GM04503 (cell line): ENCODE data around the gene AGAP3.

Experiments
- DNase-seq: peaks from one replicate; pipeline ENCODE4 v3.0.0-alpha.2; 2012; ENCODE audit warnings: low read depth

Gene AGAP3

DNA sequence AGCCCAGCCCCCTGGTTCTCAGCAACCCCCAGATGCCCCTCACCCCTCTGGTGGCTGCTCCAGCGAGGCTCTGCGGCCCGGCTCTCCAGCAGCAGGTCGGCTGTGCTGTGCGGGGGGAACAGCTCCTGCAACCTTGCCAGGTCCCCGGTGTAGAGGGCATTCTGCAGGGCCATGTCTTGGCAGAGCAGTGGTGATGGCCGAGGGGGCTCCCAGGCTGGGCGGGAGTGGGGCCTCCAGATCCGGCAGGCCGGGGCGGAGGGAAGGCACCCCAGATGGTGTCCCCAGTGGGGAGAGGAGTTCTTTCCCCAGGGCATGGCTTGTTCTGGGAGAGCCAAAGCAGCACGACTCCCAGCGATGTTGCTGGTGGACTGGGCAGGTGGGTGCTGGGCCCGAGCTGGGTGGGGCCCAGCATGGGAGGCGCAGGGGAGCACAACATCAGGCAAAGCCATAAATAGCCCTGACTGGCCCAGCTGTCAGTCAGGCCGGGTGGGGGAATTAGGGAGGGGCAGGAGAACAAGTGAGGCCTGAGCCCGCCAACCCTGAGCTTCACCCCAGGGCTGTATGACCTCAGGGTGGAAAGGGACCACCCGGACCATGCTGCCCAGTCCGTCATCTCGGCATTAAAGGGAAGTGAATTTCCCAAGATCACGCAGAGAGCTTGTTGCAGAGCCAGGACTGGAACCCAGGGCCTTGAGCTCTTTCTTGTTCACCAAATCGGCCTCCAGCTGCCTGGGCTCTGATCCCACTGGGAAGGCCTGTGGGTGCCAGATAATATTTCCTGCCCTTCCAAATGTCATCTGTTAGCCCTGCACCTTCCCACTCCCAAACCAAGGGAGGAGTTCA lies 101.4 kb downstream of the AGAP3 start:
- DNase-seq: no peak

DNA sequence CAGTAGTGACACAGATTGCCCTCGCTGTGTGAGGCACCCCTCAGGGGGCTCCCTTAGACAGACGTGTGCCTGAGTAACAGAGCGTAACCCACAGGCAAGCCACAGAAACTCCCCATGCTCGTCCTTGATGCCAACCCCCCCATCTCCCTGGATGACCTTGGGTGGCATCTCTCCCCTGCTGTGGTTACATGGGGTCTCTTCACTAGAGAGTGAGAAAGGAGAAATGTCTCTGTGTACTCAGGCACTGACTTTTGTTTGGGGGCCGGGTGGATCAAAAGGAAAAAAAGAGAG lies 101.9 kb downstream of the AGAP3 start:
- no peak for DNase-seq

- no peak for DNase-seq
Observed at GRCh38 chr7:151189038-151189437, 102.8 kb downstream of the AGAP3 start.

GRCh38 chr7:151191544-151191943 lies 105.3 kb downstream of the AGAP3 start:
- DNase-seq: no peak

DNA sequence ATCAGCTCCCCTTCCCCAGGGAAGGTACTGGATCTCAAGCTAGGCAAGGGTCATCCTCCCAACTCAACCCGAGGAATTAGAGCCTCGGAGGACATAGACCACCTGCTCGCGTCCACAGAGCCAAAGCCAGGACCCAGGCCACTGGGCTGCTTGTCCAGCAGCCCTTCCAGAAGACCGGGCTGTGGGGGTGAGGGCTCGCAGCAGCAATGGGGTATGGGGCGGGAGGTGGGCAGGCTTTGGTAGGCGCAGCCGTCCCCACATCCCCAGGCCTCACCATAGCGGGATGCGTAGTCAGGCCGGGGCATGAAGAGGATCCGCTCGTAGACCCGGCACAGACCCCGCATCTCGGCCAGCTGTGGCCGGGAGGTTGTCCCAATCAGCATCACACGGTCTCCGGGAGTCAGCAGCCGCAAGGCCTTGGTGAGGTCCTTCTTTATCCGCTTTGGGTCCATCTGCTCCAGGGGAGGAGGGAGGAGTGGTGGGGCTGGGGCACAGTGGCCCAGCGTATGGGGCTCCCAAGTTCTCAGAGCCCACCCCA lies 105.8 kb downstream of the AGAP3 start:
- no peak for DNase-seq

- DNase-seq: no peak
Observed at GRCh38 chr7:151193203-151193978, 107.1 kb downstream of the AGAP3 start.
